Vagina (tissue), 2 donors: ENCODE data around the gene TCF3. TPM values are rescaled to one million over a fixed set of nuclear protein-coding genes. Genes with fewer than 3 reads are reported as not detected.

Experiments
- DNase-seq, 2 donors: peaks; one replicate each; pipeline ENCODE4 v3.0.0-alpha.2; 2017; ENCODE audit errors: extremely low spot score in 2 of 2
- H3K27ac ChIP-seq: fragments of 200-600 bp; sonication (generic); one replicate; pipeline ENCODE4 v1.5.1; 2019
- H3K27me3 ChIP-seq: fragments of 200-600 bp; sonication (generic); one replicate; pipeline ENCODE4 v1.5.1; 2019
- H3K36me3 ChIP-seq, 2 donors: fragments of 200-600 bp; sonication (generic); one replicate each; pipeline ENCODE4 v1.5.1; 2017 to 2019
- H3K4me1 ChIP-seq: fragments of 200-600 bp; sonication (generic); one replicate; pipeline ENCODE4 v1.5.1; 2019
- H3K4me3 ChIP-seq, 2 donors: fragments of 200-600 bp; sonication (generic); 1 replicate in 1 of 2; 2 replicates in 1 of 2; pipeline ENCODE4 v1.5.1; 2016 to 2019
- H3K9me3 ChIP-seq: fragments of 200-600 bp; sonication (generic); one replicate; pipeline ENCODE4 v1.5.1; 2019
- CTCF ChIP-seq, 3 experiments: fragments of 450-650 bp in 2 of 3; fragments of 200-600 bp in 1 of 3; sonication (generic) in 1 of 3; IDR thresholded peaks; one replicate each; pipeline ENCODE4 v1.5.1; 2017 to 2019; ENCODE audit warnings: antibody characterized with exemption in 3 of 3, mild to moderate bottlenecking in 2 of 3, moderate library complexity in 2 of 3
- POLR2A ChIP-seq, 2 donors: fragments of 450-650 bp; IDR thresholded peaks; one replicate each; pipeline ENCODE4 v1.6.1; 2017; ENCODE audit warnings: antibody characterized with exemption in 2 of 2, mild to moderate bottlenecking in 2 of 2, moderate library complexity in 2 of 2
- POLR2AphosphoS5 ChIP-seq, 2 donors: sonication (generic); formaldehyde crosslinking; IDR thresholded peaks; one replicate each; pipeline ENCODE4 v1.9.0; 2017; ENCODE audit warnings: antibody characterized with exemption in 2 of 2, mild to moderate bottlenecking in 2 of 2, low read depth in 1 of 2; ENCODE audit not compliant: insufficient read depth in 1 of 2
- intact Hi-C: fragments of 100-400 bp; cut with DNase I; formaldehyde crosslinking; loops from one replicate; pipeline ENCODE4 v1.15.1; 2023
- total RNA-seq: library from RNA; depleted of rRNA; stranded (reverse); fragments of >200 nt; gene quantifications from one replicate; pipeline ENCODE4 v1.2.3, GENCODE V29; 2016

The TCF3 gene
- total RNA-seq, 1 donor from 2014 or later: 26.0 TPM

GRCh38 chr19:1584500-1585242 lies 67.7 kb downstream of the TCF3 start:
- intact Hi-C loops: no loop called here
- no peaks in the 10 kb centered on the region for H3K9me3 ChIP-seq
- no peaks in the 10 kb centered on the region for H3K27me3 ChIP-seq
- DNase-seq: no peak
- H3K27ac ChIP-seq: no peak overlapping the region
- H3K4me3 ChIP-seq: no peak overlapping the region
- H3K36me3 ChIP-seq: peaks cover 0 to 46% of the 10 kb centered on the region in 2 donors
- H3K4me1 ChIP-seq: peaks cover 9% of the 10 kb centered on the region
- no peak for TF ChIP-seq POLR2AphosphoS5 (IDR thresholded peaks at IDR 0.05; ENCODE audit: insufficient read depth in 1 of 2, low read depth in 1 of 2)

- H3K4me1 ChIP-seq: no peaks in the 10 kb centered on the region
- no peak overlapping the region for H3K4me3 ChIP-seq
- no peak for DNase-seq
- no peak for TF ChIP-seq POLR2AphosphoS5 (IDR thresholded peaks at IDR 0.05; ENCODE audit: insufficient read depth in 1 of 2, low read depth in 1 of 2)
- TF ChIP-seq CTCF (IDR thresholded peaks at IDR 0.05): no peak
- TF ChIP-seq POLR2A (IDR thresholded peaks at IDR 0.05): no peak
- peaks cover 0 to 70% of the 10 kb centered on the region in 2 donors for H3K36me3 ChIP-seq
- no peaks in the 10 kb centered on the region for H3K9me3 ChIP-seq
- H3K27ac ChIP-seq: no peak overlapping the region
- intact Hi-C loops: no loop called here
- H3K27me3 ChIP-seq: no peaks in the 10 kb centered on the region
Observed at GRCh38 chr19:1582201-1582600, 70.2 kb downstream of the TCF3 start.

GRCh38 chr19:1580957-1581356 lies 71.5 kb downstream of the TCF3 start:
- TF ChIP-seq POLR2A (IDR thresholded peaks at IDR 0.05): no peak
- TF ChIP-seq CTCF (IDR thresholded peaks at IDR 0.05): no peak
- TF ChIP-seq POLR2AphosphoS5 (IDR thresholded peaks at IDR 0.05; ENCODE audit: insufficient read depth in 1 of 2, low read depth in 1 of 2): no peak
- intact Hi-C loops: no loop called here
- peaks cover 0 to 77% of the 10 kb centered on the region in 2 donors for H3K36me3 ChIP-seq
- H3K27ac ChIP-seq: no peak overlapping the region
- no peaks in the 10 kb centered on the region for H3K4me1 ChIP-seq
- H3K4me3 ChIP-seq: no peak overlapping the region
- H3K9me3 ChIP-seq: no peaks in the 10 kb centered on the region
- DNase-seq: no peak
- H3K27me3 ChIP-seq: no peaks in the 10 kb centered on the region

- intact Hi-C loops: no loop called here
- no peaks in the 10 kb centered on the region for H3K4me1 ChIP-seq
- peaks cover 0 to 77% of the 10 kb centered on the region in 2 donors for H3K36me3 ChIP-seq
- no peak overlapping the region for H3K27ac ChIP-seq
- TF ChIP-seq CTCF (IDR thresholded peaks at IDR 0.05): no peak
- TF ChIP-seq POLR2AphosphoS5 (IDR thresholded peaks at IDR 0.05; ENCODE audit: insufficient read depth in 1 of 2, low read depth in 1 of 2): no peak
- TF ChIP-seq POLR2A (IDR thresholded peaks at IDR 0.05): no peak
- DNase-seq: no peak
- no peak overlapping the region for H3K4me3 ChIP-seq
- H3K27me3 ChIP-seq: no peaks in the 10 kb centered on the region
- no peaks in the 10 kb centered on the region for H3K9me3 ChIP-seq
Observed at GRCh38 chr19:1580382-1580781, 72.0 kb downstream of the TCF3 start.

GRCh38 chr19:1579222-1579621 lies 73.2 kb downstream of the TCF3 start:
- Histone ChIP-seq H3K27ac (no peak overlapping the region), H3K4me3 (no peak overlapping the region), H3K9me3 (no peaks in the 10 kb centered on the region), H3K36me3 (peaks cover 0 to 74% of the 10 kb centered on the region in 2 donors), H3K27me3 (no peaks in the 10 kb centered on the region), H3K4me1 (no peaks in the 10 kb centered on the region)
- intact Hi-C loops: no loop called here
- TF ChIP-seq POLR2A (IDR thresholded peaks at IDR 0.05): no peak
- no peak for TF ChIP-seq CTCF (IDR thresholded peaks at IDR 0.05)
- no peak for TF ChIP-seq POLR2AphosphoS5 (IDR thresholded peaks at IDR 0.05; ENCODE audit: insufficient read depth in 1 of 2, low read depth in 1 of 2)
- no peak for DNase-seq
